NCI-H748 (cell line): ENCODE measurements around the gene NCL.
A peak's percentile ranks its signal among the peaks of the same experiment; 100 is the strongest.
"Not testable (repeated sequence)": the region's sequence is repeated elsewhere in the genome, so short reads cannot be mapped to it uniquely, and the experiment has no call there.

Experiments used
- DNase-seq: peaks from one replicate; lab custom pipeline; 2025; ENCODE audit not compliant: unreplicated experiment; lab: John Stamatoyannopoulos, UW

The NCL gene

DNA sequence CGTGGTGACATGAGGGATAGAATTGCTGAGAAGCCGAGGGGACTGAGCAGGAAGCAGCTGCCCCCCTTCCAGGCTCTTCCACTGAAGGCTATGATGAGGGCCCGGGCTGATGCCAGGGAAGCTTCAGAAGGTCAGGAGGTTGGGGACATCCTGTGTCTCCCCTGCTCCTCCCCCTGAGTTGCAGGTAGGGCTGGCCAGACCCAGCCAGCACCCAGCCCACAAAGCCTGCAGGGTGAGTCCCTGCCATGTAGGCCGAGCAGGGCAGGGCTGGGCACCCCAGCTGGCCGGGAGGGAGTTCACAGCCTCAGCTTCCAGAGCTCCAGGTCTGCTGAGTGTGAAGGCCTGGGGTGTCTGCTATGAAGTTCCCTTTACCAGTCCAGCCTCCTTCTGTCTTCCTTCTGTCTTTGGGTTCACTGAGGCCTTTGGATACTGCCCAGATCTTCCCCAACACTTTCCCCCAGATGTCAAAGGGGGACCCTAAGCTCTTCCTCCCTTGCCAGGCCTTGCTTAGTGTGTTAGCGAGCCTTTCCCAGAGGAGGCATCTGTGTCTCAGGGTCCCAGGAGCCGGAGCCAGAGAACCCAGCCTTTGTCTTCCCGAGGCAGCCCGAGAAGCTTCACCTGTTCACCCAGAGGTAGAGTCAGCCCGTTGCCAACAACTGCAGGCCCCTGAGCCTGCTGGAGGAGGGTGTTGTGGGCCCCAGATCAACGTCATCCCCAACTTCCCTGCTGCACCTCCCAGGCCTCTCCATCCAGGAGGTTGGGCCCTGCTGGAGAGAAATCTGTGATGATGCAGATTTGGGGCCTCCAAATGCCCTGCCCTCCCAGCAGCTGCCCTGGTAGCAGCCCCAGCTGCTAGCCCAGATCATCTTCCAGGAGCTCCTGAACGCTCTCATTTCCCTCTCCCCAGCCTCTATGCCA, 3.6 kb upstream of the NCL start:
- DNase-seq, result no peak

DNA sequence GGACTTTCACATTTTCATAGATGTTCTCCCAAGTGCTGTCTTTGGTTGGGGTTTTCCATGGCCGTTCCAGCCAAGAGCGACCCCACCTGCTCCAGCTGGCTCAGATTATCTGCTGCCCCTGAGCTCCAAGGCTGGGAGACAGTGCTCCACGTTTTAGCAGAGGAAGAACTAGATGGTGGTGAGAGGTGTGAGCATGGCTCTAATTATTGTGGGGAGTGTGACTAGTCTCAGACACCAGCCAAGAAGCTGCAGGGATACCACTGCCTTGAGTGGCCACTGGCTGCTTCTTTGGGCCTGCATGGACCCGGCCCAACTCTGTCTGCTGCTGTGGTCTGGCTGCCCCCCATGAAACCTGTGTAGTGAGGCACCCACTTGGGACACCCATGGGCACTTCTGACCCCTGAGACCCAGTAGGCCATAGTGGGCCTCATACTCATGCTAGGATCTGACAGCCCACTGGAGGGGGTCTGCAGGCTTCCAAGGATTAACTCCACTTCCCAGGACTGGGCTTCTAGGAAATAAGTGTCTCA, 2.8 kb upstream of the NCL start:
- DNase-seq, result no peak

DNA sequence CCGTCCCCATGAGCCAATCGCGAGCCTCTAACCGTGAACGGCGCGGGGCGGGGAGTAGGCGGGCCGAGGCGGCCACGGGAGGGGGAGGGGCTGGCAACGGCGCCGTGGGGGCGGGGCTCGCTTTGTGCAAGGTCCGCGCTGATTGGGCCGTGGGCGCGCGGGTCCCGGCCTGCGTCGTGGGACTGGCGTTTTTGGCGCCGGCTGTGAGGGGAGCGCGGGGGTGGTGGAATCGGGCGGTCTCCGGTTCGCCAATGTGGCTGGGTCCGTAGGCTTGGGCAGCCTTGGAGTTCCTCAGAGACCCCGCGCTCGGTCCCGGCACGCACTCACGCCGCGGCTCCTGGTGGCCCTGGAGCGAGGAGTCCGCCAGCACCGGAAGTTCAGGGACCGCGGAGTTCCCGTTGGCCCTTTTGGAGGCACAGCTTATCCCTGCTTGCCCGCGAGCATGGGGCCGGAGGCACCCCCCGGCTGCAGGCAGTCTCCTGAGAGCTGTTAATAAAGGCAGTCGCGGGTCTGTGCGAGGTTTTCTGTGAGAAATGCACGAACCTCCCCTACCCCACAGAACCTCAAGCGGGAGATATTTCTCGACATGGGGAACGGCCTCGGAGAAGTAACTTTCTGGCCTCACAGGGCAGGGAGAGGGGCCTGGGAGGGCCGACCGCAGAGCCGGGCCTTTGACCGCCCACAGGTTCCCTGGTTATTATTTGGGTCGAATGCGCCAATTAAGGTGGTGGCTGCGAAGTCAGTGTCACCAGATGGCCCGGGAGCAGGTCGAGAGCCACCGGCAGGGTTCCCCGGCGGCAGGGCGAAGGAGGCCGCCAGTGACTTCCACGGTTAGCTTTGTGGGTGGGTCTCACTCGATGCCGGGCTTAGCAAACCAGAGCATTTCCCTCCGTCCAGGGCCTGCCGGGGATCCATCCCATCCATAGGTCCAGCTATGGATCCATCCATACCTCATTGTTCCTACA, 574 bp upstream of the NCL start:
- peak; percentile 98 for DNase-seq

DNA sequence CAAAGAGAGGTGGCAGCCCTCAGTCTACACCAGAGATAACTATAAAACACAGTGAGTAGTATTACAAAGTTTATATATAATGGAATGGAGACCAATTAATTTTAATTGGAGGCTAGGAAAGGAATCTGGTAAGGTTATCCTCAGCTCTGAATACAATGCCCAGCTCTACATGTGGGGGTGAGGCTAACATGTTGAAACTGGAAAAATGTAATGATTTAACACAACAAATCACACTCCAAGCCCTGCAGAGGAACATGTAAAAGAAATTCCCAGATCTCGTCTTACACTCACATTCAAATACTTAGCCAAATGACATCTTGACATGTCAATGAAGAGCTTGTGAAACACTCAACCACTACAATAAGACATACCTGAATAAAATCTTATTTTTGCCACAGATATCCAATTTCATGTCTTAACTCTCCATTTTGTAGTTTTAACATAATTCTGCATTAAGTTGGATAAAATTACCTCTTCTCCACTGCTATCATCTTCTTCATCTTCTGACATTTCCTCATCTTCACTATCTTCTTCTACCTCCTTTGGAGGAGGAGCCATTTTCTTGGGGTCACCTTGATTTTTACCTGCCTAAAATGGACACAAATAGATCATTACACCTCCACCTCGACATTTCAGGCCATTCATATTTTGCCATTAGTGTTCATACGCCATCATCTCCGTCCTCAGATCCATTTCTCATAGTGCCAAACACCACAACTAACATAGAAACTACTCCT, 1.4 kb downstream of the NCL start:
- DNase-seq, result no peak

DNA sequence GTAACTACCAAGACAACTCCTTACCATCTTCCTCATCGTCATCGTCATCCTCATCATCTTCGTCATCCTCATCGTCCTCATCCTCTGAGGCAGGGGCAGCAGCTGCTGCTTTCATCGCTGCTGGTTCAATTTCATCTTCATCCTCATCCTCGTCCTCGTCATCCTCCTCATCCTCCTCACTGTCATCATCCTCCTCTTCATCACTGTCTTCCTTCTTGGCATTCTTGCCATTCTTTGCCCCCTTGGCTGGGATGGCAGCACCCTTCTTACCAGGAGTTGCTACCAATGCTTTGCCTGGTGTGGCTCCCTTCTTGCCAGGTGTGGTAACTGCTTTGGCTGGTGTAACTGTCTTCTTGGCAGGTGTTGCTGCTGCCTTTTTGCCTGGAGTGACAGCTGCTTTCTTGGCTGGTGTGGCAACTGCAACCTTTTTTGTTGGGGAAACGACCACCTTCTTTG, 2.7 kb downstream of the NCL start:
- DNase-seq, result no peak

DNA sequence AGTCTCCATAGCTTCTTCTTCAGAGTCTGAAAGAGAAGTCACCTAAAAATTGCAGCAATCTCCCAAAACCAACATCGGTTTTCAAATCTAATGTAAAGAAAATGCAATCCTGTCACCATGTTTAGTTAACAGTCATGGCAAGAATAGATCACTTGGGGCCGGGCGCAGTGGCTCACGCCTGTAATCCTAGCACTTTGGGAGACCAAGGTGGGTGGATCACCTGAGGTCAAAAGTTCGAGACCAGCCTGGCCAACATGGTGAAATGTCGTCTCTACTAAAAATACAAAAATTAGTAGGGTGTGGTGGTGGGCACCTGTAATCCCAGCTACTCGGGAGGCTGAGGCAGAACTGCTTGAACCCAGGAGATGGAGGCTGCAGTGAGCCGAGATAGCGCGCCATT, 3.4 kb downstream of the NCL start:
- DNase-seq, result not testable (repeated sequence)

DNA sequence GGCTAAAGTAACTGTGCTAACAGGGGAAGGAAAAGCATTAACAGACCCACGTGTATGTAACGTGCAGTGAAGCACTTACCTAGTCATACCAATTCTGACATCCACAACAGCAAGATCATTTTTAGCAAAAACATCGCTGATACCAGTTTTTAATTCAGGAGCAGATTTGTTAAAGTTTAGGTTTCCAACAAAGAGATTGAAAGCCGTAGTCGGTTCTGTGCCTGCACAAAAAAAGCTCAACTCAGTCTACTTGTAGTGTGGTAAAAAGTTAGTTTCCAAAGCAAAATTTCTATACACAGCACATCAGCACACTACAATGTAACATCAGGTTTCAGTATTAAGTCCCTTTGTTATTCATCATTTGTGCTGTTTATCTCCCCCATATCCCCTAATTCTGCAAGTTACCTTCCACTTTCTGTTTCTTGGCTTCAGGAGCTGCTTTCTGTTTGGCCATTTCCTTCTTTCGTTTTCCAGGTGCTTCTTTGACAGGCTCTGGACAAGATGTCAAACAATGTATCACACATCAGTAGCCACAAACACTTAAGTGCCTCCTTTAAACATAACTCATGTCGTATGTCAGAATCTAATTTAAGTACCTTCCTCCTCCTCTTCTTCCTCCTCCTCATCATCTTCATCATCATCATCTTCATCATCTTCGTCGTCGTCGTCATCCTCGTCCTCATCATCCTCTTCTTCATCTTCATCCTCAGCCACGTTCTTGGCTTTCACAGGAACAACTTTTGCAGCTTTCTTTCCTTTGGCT, 4.0 kb downstream of the NCL start:
- DNase-seq, result no peak

DNA sequence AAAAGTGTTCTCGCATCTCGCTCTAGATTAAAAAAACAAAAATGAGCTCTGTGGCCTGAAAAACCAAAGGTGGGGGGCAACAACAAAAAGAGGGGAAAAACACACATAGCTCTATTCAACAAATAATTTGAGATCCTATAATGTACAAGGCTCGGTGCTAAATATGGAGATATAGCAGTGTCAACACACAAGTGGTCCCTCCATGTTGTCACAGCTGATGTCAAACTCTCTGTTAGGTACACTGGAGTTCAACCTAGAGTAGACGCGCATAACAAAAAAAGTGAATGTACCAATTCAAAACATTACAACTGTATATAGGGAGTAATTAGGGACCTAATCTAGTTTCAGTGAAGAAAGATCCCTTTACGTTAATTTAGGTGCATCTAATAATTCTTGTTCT, 5.9 kb downstream of the NCL start:
- no peak for DNase-seq

DNA sequence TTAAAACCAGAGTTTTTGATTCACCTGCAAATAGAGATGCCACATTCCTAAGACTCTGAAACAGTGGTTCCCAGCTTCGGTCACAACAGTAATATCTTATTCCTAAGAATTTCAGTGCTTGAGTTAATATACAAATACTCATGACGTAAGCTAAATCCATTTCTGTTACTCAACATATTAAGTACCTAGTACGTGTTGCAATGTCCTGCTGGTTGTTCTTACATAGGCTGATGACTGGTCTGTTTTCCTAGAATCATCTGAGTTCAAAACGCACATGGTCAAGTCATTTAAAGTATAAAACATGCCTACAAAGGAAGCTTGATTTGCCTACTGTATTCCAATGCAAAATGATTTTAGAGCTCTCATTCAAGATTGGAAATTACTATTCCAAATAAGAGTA, 7.2 kb downstream of the NCL start:
- no peak for DNase-seq

DNA sequence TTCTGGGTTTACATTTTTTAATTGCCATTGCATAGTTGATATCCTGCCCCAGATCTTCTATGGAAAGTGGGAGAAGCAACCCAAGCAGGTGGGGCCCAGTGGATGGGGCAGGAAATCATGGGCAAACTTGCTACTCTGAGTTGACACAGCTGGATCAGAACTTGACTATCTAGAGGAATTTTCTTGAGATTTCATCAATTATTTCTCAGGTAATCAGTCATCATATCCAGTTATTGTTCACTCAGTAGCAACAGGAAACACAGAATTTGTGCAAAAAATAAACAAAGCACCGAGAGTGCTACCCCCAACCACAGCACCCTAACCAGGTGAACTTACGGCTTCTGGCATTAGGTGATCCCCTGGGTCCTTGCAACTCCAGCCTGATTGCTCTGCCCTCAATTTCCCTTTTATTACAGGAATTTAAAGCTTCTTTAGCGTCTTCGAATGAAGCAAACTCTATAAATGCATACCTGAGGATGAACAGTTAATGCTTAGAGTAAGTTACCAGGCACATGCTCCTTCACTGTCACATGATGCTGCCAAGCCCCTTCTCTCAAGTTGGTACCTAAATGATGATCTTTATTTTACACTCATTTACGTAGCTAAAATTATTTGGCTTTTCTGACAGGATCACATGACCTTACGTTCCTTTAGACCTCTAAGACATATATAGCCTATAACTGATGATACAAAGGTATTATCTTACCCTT, 7.8 kb downstream of the NCL start:
- no peak for DNase-seq

DNA sequence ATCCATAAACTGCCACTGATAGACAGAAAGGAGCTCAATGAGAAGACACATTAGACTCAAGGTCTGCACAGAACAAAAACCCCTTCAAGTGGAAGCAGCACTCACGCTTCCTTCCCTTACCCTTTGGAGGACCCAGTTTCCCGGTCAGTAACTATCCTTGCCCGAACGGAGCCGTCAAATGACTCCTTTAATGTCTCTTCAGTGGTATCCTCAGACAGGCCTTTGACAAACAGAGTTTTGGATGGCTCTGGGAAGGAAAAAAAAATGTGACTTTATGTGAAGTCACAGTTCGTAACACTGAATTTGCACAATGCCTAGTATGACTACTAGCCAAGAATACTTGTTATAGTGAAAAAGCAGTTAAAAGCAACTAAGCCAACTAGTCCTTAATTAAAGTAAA, 8.4 kb downstream of the NCL start:
- DNase-seq, result no peak

DNA sequence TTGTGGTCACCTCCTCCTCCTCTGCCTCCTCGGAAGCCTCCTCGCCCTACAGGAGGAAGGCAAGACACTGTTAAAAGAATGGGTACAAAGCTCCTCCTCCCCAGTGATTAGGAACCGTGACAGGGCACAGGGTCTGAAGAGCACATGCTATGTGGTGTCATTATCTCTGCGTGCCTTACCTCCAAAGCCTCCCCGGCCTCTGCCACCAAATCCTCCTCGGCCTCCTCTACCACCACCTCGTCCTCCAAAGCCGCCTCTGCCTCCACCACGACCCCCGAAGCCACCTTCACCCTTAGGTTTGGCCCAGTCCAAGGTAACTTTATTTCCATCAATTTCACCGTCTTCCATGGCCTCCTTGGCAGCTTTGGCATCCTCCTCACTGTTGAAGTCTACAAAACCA, 9.1 kb downstream of the NCL start:
- DNase-seq, result no peak

DNA sequence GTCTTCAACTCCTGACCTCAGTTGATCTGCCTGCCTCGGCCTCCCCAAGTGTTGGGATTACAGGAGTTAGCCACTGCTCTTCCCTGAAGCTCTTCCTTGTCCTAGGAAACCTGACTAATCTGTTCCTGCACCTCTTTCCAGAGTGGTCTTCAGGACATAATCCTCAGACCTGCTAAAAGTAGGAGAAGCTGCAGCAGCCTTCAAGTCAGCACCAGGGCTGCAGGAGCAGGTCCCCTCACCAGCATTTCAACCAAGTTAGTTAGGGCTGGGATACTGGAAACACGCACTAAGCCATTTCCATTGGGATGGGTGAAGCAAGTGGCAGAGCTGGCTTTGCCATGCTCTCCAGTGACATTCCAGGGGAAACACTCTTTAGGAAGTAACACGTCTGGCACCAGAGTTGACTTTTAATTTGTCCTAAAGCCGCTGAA, 9.9 kb downstream of the NCL start:
- DNase-seq, result no peak

DNA sequence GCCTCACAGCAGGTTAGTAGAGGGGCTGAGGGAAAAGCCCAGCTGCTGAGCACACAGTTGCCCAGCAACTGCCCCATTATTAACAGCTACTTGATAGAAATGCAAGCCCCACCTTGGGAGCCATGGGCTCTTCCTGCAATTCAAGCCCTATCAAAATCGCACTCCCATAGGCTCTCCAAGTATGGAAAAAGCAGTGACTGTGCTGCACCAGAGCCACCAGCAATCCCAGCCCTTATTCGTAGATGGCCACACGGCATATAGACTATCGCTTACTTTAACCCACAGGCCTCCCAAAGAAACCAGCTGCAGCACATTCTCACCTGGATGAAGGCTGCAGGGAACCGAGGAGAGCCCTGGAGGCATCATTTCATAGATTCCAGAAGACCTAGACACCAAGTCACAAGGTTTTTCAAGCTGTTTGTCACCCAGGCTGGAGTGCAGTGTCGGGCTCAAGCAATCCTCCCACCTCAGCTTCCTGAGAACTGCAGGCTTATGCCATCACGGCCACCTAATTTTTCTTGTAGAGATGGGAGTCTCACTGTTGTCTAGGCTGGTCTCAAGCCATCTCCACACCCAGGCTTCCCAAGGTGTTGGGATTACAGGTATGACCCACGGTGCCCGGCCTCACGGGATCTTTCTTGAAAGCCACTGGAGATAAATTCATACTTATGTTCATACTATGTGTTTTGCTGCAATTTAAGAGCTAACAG, 11.3 kb downstream of the NCL start:
- peak; percentile 51 for DNase-seq

DNA sequence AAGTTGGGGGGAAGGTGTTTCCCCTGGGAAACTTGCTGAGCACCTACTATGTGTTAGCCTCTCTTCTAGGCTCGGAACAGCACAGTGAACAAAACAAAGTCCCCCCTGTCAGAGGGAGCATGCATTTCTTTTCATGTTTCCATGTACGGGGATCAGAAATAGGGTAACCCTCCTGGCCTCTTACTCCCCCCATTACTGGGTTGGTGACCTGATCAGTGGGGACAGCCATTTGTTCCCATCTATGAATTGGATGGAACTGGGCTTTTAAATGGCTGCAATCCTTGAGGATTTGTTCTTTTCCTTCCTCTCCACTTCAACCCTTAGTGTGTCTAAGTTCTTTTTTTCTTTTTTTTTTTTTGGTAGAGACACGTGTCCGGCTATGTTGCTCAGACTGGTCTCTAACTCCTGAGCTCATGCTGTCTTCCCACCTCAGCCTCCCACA, 13.7 kb downstream of the NCL start:
- DNase-seq, result no peak

DNA sequence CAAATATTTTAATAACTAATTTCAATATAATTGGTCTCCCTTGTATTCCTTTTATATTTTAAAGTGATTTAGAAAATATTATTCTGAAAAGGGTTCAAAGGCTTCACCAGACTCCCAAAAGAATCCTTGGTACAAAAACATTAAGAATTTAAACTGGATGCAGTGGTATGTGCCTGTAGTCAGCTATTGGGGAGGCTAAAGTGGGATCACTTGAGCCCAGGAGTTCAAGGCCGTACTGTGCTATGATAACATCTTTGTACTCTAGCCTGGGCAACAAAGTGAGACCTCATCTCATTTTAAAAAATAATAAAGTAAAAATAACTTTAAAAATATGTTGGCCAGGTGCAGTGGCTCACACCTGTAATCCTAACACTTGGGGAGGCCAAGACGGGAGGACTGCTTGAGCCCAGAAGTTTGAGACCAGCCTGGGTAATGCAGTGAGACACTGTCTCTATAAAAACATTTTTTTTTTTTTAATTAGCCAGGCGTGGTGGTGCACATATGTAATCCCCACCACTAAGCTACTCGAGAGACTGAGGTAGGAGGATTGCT, 14.7 kb downstream of the NCL start:
- no peak for DNase-seq

DNA sequence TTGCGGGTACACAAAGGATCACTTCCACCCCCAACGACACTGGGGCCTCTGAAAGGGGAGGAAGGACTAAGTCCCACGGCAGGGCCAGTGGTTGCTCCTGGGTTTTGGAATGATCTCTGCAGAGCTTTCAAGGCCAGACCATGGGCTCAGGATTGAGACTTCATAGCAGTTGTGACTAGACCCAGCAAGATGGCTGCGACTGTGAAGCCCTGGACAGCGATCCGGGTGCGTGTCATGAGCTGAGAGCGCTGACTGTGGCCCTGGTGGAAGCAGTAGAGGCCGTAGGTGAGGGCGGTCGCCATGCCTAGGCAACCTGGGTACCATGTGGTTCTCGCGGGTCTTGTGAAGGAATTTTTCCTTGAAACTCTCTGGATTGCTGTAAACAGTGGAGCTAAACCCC, 27.3 kb downstream of the NCL start:
- DNase-seq, result no peak

DNA sequence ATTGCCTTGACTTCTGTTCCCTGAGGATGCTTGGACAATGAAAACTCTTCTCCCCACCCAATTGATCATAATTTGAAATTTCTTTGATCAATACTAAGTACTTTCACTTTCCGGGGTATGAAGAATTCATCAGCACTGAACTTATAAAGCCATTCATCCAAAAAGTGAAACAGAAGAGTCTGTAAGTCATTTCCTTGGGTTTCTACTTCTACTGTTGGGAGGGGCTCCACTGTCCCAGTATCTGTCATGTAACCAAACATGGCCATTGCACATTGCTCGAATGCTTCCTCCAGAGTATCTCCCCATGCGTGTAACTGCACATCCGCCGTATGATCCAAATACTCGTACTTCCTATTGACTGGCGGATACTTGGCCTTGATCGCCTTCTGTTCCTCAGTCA, 30.3 kb downstream of the NCL start:
- DNase-seq, result no peak

DNA sequence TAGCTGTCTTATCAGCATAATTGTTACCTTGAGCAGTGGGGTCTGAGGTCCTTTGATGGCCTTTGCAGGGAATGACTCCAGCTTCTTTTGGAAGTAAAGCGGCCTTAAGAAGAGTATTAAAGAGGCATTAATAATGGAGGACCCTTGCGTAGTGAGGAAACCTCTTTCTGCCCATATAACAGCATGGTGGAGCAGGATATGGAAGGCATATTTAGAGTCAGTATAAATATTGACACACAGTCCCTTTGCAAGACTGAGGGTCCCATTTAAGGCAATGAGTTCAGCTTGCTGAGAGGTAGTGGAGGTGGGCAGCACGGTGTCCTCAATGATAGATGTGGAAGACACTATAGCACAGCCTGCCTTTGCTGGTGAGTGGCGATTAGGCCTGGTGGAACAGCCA, 32.7 kb downstream of the NCL start:
- DNase-seq, result no peak
